Cardiac ventricle fibroblast (primary cell): ENCODE measurements around the gene MAPK1. TPM values are rescaled to one million over a fixed set of nuclear protein-coding genes. Genes with fewer than 3 reads are reported as not detected.

Source experiments
- total RNA-seq: library from RNA; depleted of rRNA; stranded (reverse); fragments of >200 nt; gene quantifications from 2 replicates; pipeline ENCODE4 v1.2.3, GENCODE V29; 2015

The MAPK1 gene
- total RNA-seq: 35.8 and 39.6 TPM in 2 replicates

GRCh38 chr22:21867528-21868266, at the start of gene MAPK1:
TSS of gene MAPK1 (minus strand) at chr22:21867645. CDS start at chr22:21867440, 205 bp downstream.

GRCh38 chr22:21735200-21736083, 132.0 kb downstream of the MAPK1 start, which contains the start of gene YPEL1:
TSS of gene YPEL1 (minus strand) at chr22:21735794. CDS start at chr22:21710744, 25,050 bp downstream.

Other genes starting within 250 kb of the MAPK1 start
- 28.7 and 29.8 TPM in 2 replicates for gene YDJC, start 237.6 kb downstream of the MAPK1 start, total RNA-seq
- gene CCDC116, start 234.9 kb downstream of the MAPK1 start, total RNA-seq: 0.19 and 0.34 TPM in 2 replicates
- gene SDF2L1, start 225.3 kb downstream of the MAPK1 start, total RNA-seq: 31.1 and 45.0 TPM in 2 replicates
- 20.0 and 26.1 TPM in 2 replicates for gene PPIL2, start 201.6 kb downstream of the MAPK1 start, total RNA-seq
- gene YPEL1, start 131.9 kb downstream of the MAPK1 start, total RNA-seq: 0.39 and 4.9 TPM in 2 replicates
- 21.9 and 24.6 TPM in 2 replicates for gene PPM1F, start 85.2 kb upstream of the MAPK1 start, total RNA-seq
- gene TOP3B, start 115.1 kb upstream of the MAPK1 start, total RNA-seq: 11.2 and 12.4 TPM in 2 replicates